Stimulated activated naive CD8-positive, alpha-beta T cell treated with anti-CD3 and anti-CD28 coated beads, Interleukin-15, amount 100 ng/mL, for 72 hours (primary cell): ENCODE data around the gene FNTB.

ENCODE experiments used
- ATAC-seq: fragments of 150-1000 bp; cut with Tn5 transposase; 2 replicates; pipeline ENCODE4 v1.10.0; 2021; ENCODE audit warnings: mild to moderate bottlenecking, moderate library complexity
- DNase-seq, 2 donors: peaks; one replicate each; pipeline ENCODE4 v3.0.0; 2021 to 2022
- H3K27ac Mint-ChIP-seq, 2 donors: one replicate each; pipeline ENCODE4 v1.8.0; 2022; ENCODE audit warnings: mild to moderate bottlenecking in 2 of 2, mixed read lengths in 2 of 2, moderate library complexity in 2 of 2
- H3K27me3 Mint-ChIP-seq: one replicate; pipeline ENCODE4 v1.8.0; 2022; ENCODE audit warnings: mixed read lengths
- H3K4me1 Mint-ChIP-seq: one replicate; pipeline ENCODE4 v1.8.0; 2022; ENCODE audit warnings: mild to moderate bottlenecking, mixed read lengths
- H3K4me3 Mint-ChIP-seq, 2 donors: one replicate each; pipeline ENCODE4 v1.8.0; 2022; ENCODE audit warnings: mild to moderate bottlenecking in 2 of 2, mixed read lengths in 2 of 2, moderate library complexity in 1 of 2
- H3K9me3 Mint-ChIP-seq, 2 donors: one replicate each; pipeline ENCODE4 v1.8.0; 2022; ENCODE audit warnings: mixed read lengths in 2 of 2

Gene FNTB

GRCh38 chr14:64986648-64987437, at the start of gene FNTB:
FNTB (plus strand) TSS chr14:64986895; CDS start chr14:64986954, 59 bp downstream.
- peak within 1 kb of the TSS; percentile 88 to 91 for H3K4me3 Mint-ChIP-seq
- no peaks in the 10 kb centered on the region for H3K27me3 Mint-ChIP-seq
- peak within 1 kb of the TSS; percentile 89 to 97 for H3K27ac Mint-ChIP-seq
- H3K4me1 Mint-ChIP-seq: peaks cover 47% of the 10 kb centered on the region
- no peaks in the 10 kb centered on the region for H3K9me3 Mint-ChIP-seq
- DNase-seq (peak; percentile 91 to 94), ATAC-seq (peak; percentile 97)

GRCh38 chr14:64937171-64937820, 49.4 kb upstream of the FNTB start:
- Mint-ChIP-seq H3K27me3 (no peaks in the 10 kb centered on the region), H3K4me1 (peaks cover 60% of the 10 kb centered on the region), H3K4me3 (peak overlapping the region in 1 of 2 donors; percentile 29), H3K27ac (peak overlapping the region; percentile 60 to 80), H3K9me3 (no peaks in the 10 kb centered on the region)
- peak; percentile 67 for ATAC-seq
- DNase-seq: no peak

GRCh38 chr14:64937821-64938193, 48.9 kb upstream of the FNTB start:
- Mint-ChIP-seq H3K9me3 (no peaks in the 10 kb centered on the region), H3K27me3 (no peaks in the 10 kb centered on the region), H3K4me3 (peak overlapping the region in 1 of 2 donors; percentile 29), H3K27ac (peak overlapping the region; percentile 80 to 93), H3K4me1 (peaks cover 64% of the 10 kb centered on the region)
- ATAC-seq (peak; percentile 12), DNase-seq (no peak)

- H3K27ac Mint-ChIP-seq: peak overlapping the region in 1 of 2 donors; percentile 21
- H3K4me1 Mint-ChIP-seq: peaks cover 75% of the 10 kb centered on the region
Measured at GRCh38 chr14:64938972-64939816, 47.5 kb upstream of the FNTB start.

GRCh38 chr14:64939817-64940190, 46.9 kb upstream of the FNTB start:
- no peak for ATAC-seq
- no peak overlapping the region for H3K4me3 Mint-ChIP-seq
- no peaks in the 10 kb centered on the region for H3K9me3 Mint-ChIP-seq
- DNase-seq: no peak
- H3K4me1 Mint-ChIP-seq: peaks cover 74% of the 10 kb centered on the region
- H3K27ac Mint-ChIP-seq: peak overlapping the region in 1 of 2 donors; percentile 5
- H3K27me3 Mint-ChIP-seq: no peaks in the 10 kb centered on the region

More at GRCh38 chr14:64938972-64939816, 47.5 kb upstream of the FNTB start:
- Mint-ChIP-seq H3K27me3 (no peaks in the 10 kb centered on the region), H3K9me3 (no peaks in the 10 kb centered on the region), H3K4me3 (no peak overlapping the region)
- DNase-seq: no peak
- ATAC-seq: no peak

- peaks cover 69% of the 10 kb centered on the region for H3K4me1 Mint-ChIP-seq
- H3K27ac Mint-ChIP-seq: peak overlapping the region in 1 of 2 donors; percentile 5
- DNase-seq: no peak
- no peak overlapping the region for H3K4me3 Mint-ChIP-seq
- no peak for ATAC-seq
- no peaks in the 10 kb centered on the region for H3K9me3 Mint-ChIP-seq
- no peaks in the 10 kb centered on the region for H3K27me3 Mint-ChIP-seq
Measured at GRCh38 chr14:64940336-64940910, 46.3 kb upstream of the FNTB start.

GRCh38 chr14:64942531-64943111, 44.1 kb upstream of the FNTB start, which contains the start of gene GPX2:
GPX2 (minus strand) TSS chr14:64942745; CDS start chr14:64942726, 19 bp downstream.
- peak within 1 kb of the TSS in 1 of 2 donors; percentile 57 for H3K27ac Mint-ChIP-seq
- DNase-seq: no peak
- H3K4me1 Mint-ChIP-seq: peaks cover 69% of the 10 kb centered on the region
- no peak for ATAC-seq
- no peaks in the 10 kb centered on the region for H3K27me3 Mint-ChIP-seq
- no peaks in the 10 kb centered on the region for H3K9me3 Mint-ChIP-seq
- H3K4me3 Mint-ChIP-seq: peak within 1 kb of the TSS in 1 of 2 donors; percentile 28

GRCh38 chr14:64943556-64943955, 43.1 kb upstream of the FNTB start:
- ATAC-seq: no peak
- no peak overlapping the region for H3K4me3 Mint-ChIP-seq
- no peaks in the 10 kb centered on the region for H3K27me3 Mint-ChIP-seq
- peak overlapping the region in 1 of 2 donors; percentile 14 for H3K27ac Mint-ChIP-seq
- H3K9me3 Mint-ChIP-seq: no peaks in the 10 kb centered on the region
- DNase-seq: no peak
- peaks cover 66% of the 10 kb centered on the region for H3K4me1 Mint-ChIP-seq

- H3K27me3 Mint-ChIP-seq: no peaks in the 10 kb centered on the region
- peak overlapping the region in 1 of 2 donors; percentile 14 for H3K27ac Mint-ChIP-seq
- H3K9me3 Mint-ChIP-seq: no peaks in the 10 kb centered on the region
- H3K4me1 Mint-ChIP-seq: peaks cover 61% of the 10 kb centered on the region
- no peak for DNase-seq
- H3K4me3 Mint-ChIP-seq: no peak overlapping the region
- ATAC-seq: no peak
Measured at GRCh38 chr14:64944041-64944440, 42.7 kb upstream of the FNTB start.

- no peak for DNase-seq
Measured at GRCh38 chr14:64944861-64945260, 41.8 kb upstream of the FNTB start.

GRCh38 chr14:64945431-64946178, 41.1 kb upstream of the FNTB start:
- Mint-ChIP-seq H3K27ac (peak overlapping the region in 1 of 2 donors; percentile 81), H3K27me3 (no peaks in the 10 kb centered on the region), H3K4me1 (peaks cover 49% of the 10 kb centered on the region), H3K4me3 (no peak overlapping the region), H3K9me3 (no peaks in the 10 kb centered on the region)
- no peak for ATAC-seq
- DNase-seq: no peak

More at GRCh38 chr14:64944861-64945260, 41.8 kb upstream of the FNTB start:
- no peaks in the 10 kb centered on the region for H3K9me3 Mint-ChIP-seq
- H3K27me3 Mint-ChIP-seq: no peaks in the 10 kb centered on the region
- no peak overlapping the region for H3K4me3 Mint-ChIP-seq
- ATAC-seq: no peak
- H3K4me1 Mint-ChIP-seq: peaks cover 55% of the 10 kb centered on the region
- H3K27ac Mint-ChIP-seq: peak overlapping the region; percentile 13 to 44

- ATAC-seq (no peak), DNase-seq (no peak)
- H3K27me3 Mint-ChIP-seq: no peaks in the 10 kb centered on the region
- H3K4me1 Mint-ChIP-seq: peaks cover 49% of the 10 kb centered on the region
- H3K9me3 Mint-ChIP-seq: no peaks in the 10 kb centered on the region
- H3K27ac Mint-ChIP-seq: peak overlapping the region in 1 of 2 donors; percentile 81
- H3K4me3 Mint-ChIP-seq: no peak overlapping the region
Measured at GRCh38 chr14:64946310-64947045, 40.2 kb upstream of the FNTB start.

GRCh38 chr14:64947710-64948611, 38.7 kb upstream of the FNTB start:
- no peaks in the 10 kb centered on the region for H3K27me3 Mint-ChIP-seq
- no peaks in the 10 kb centered on the region for H3K9me3 Mint-ChIP-seq
- peak overlapping the region; percentile 72 to 90 for H3K27ac Mint-ChIP-seq
- H3K4me1 Mint-ChIP-seq: peaks cover 53% of the 10 kb centered on the region
- no peak overlapping the region for H3K4me3 Mint-ChIP-seq
- DNase-seq: no peak
- ATAC-seq: peak; percentile 17
